Caco-2 (cell line): ENCODE measurements around the gene XBP1. TPM values are rescaled to one million over a fixed set of nuclear protein-coding genes. Genes with fewer than 3 reads are reported as not detected.

Source experiments
- BruUV-seq: library from RNA; stranded (reverse); fragments of 400-500 nt; replicated peaks from 2 replicates; lab custom pipeline; 2021; lab: Mats Ljungman, UMichigan
- CTCF ChIA-PET: fragments of 300-600 bp; sonication (Branson Sonifier 250); formaldehyde crosslinking; loops from one replicate; lab custom pipeline; 2022; ENCODE audit warnings: antibody characterized with exemption; lab: Charles Lee
- POLR2A ChIA-PET: fragments of 300-600 bp; sonication (Branson Sonifier 250); formaldehyde crosslinking; loops from one replicate; lab custom pipeline; 2022; ENCODE audit warnings: antibody characterized with exemption; lab: Charles Lee
- DNase-seq, 2 experiments: peaks; one replicate each; pipeline versions ENCODE4 v3.0.0 to v3.0.0-alpha.2; 2020 to 2022
- H3K27me3 ChIP-seq: replicated peaks from 2 replicates; pipeline ENCODE4 v1.6.0; 2011; ENCODE audit warnings: low read length; ENCODE audit not compliant: control insufficient read depth, insufficient read depth
- H3K36me3 ChIP-seq: 2 replicates; pipeline ENCODE4 v1.5.1; 2011; ENCODE audit warnings: low read length; ENCODE audit not compliant: control insufficient read depth, insufficient read depth
- H3K4me1 ChIP-seq: fragments of 250-450 bp; sonication (Bioruptor Pico); 2 replicates; pipeline ENCODE4 v1.5.1; 2020; ENCODE audit warnings: mild to moderate bottlenecking
- H3K4me3 ChIP-seq: 2 replicates; pipeline ENCODE4 v1.5.1; 2011; ENCODE audit warnings: low read depth, mild to moderate bottlenecking, control low read depth, low read length
- H3K9me3 ChIP-seq: fragments of 250-450 bp; sonication (Bioruptor Pico); 2 replicates; pipeline ENCODE4 v1.5.1; 2020; ENCODE audit warnings: mild to moderate bottlenecking, moderate library complexity
- H3K27ac Mint-ChIP-seq: one replicate; pipeline ENCODE4 v1.8.0; 2022; ENCODE audit warnings: mixed read lengths; ENCODE audit not compliant: unreplicated experiment
- H3K27me3 Mint-ChIP-seq: one replicate; pipeline ENCODE4 v1.8.0; 2022; ENCODE audit warnings: mixed read lengths; ENCODE audit not compliant: insufficient read depth, unreplicated experiment
- H3K36me3 Mint-ChIP-seq: one replicate; pipeline ENCODE4 v1.8.0; 2022; ENCODE audit warnings: mild to moderate bottlenecking, mixed read lengths; ENCODE audit not compliant: insufficient read depth, unreplicated experiment
- H3K4me1 Mint-ChIP-seq: one replicate; pipeline ENCODE4 v1.8.0; 2022; ENCODE audit warnings: low read depth, mixed read lengths; ENCODE audit not compliant: unreplicated experiment
- H3K4me3 Mint-ChIP-seq: one replicate; pipeline ENCODE4 v1.8.0; 2022; ENCODE audit warnings: mild to moderate bottlenecking, moderate library complexity, mixed read lengths; ENCODE audit not compliant: unreplicated experiment
- H3K9me3 Mint-ChIP-seq: one replicate; pipeline ENCODE4 v1.8.0; 2022; ENCODE audit warnings: mixed read lengths; ENCODE audit not compliant: unreplicated experiment
- CTCF ChIP-seq, 2 experiments: fragments of 200-600 bp in 1 of 2; IDR thresholded peaks; 1 replicate in 1 of 2; 2 replicates in 1 of 2; pipeline versions ENCODE4 v1.5.1 to v1.8.0; 2011 to 2022; ENCODE audit warnings: antibody characterized with exemption in 1 of 2, control low read depth in 1 of 2, inconsistent platforms in 1 of 2, low read depth in 1 of 2, low read length in 1 of 2, mild to moderate bottlenecking in 1 of 2, moderate library complexity in 1 of 2; ENCODE audit not compliant: insufficient read depth in 1 of 2, severe bottlenecking in 1 of 2, unreplicated experiment in 1 of 2
- intact Hi-C: fragments of 100-400 bp; cut with micrococcal nuclease; formaldehyde crosslinking; loops from one replicate; pipeline ENCODE4 v1.10.0; 2022; ENCODE audit not compliant: unreplicated experiment
- total RNA-seq: library from RNA; stranded (reverse); gene quantifications from 2 replicates; pipeline ENCODE4 v1.2.3, GENCODE V29; 2022

Gene XBP1
- total RNA-seq, 1 experiment from 2014 or later, result 215 TPM

DNA sequence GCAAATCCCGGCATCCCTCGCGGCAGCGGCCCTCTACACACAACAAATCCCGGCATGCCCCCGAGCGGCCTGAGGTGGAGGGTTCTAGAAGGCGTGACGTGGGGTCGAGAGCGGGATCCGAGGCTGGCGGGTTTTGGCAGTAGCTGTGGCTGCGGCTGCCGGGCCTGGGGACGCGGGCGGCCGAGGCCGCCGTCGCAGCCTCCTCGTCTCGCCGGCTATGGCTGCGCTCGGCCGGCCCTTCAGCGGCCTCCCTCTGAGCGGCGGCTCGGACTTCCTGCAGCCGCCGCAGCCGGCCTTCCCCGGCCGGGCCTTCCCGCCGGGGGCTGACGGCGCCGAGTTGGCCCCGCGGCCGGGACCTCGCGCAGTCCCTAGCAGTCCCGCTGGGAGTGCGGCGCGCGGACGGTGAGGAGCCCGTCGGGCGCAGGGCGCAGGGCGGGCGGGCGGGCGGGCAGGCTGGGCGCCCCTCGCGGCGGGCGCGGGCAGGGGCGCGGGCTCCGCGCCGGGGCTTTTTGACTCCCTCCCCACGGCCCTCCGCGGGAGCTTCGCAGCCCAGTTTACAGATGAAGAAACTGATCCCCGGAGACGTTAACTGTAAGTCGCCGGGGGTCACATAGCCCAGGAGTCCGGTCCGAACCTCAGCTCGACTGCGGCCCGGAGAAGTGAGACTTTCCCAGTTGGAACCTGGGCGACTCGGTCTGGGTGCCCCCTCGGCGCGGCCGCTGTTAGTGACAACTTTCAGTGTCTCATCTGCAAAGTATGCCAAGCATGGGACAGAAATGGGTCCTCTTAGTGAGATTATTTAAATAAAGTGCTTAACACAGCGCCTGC, 27.5 kb downstream of the XBP1 start, which contains the start of gene CCDC117:
Gene CCDC117, plus strand, starts transcription at position 63 of the 828 bp plus-strand sequence. Its CDS starts 155 bp downstream, at position 218.
- BruUV-seq, result no TSS peak
- ChIA-PET POLR2A (interaction anchor here (0.6 to 3.3 kb wide), 7 partner anchors 11 to 147 kb away, joined by 3 to 19 read pairs (median 6); partner anchors contain the start of genes CHEK2, HSCB and XBP1), CTCF (interaction anchor here (0.6 to 1.7 kb wide), 5 partner anchors 9 to 268 kb away, joined by 3 to 10 read pairs (median 4); partner anchors contain the start of gene CHEK2)
- Mint-ChIP-seq H3K9me3 (no peaks in the 10 kb centered on the region), H3K4me3 (peak within 1 kb of the TSS; percentile 78), H3K4me1 (peaks cover 7% of the 10 kb centered on the region), H3K27me3 (no peaks in the 10 kb centered on the region), H3K27ac (peak within 1 kb of the TSS; percentile 88), H3K36me3 (peaks cover 46% of the 10 kb centered on the region)
- intact Hi-C loops, result loop anchor here (1.0 kb wide), 2 partner anchors 11 to 32 kb away; partner anchors contain the start of gene CHEK2
- Histone ChIP-seq H3K36me3 (no peaks in the 10 kb centered on the region), H3K9me3 (0 out of 2 replicates have a peak, but pooled peaks cover 9% of the 10 kb centered on the region), H3K4me3 (peak within 1 kb of the TSS; percentile 48), H3K4me1 (no peaks in the 10 kb centered on the region), H3K27me3 (no peaks in the 10 kb centered on the region)
- peak; percentile 94 to 96 for DNase-seq
- peak in 1 of 2 experiments; percentile 2 for TF ChIP-seq CTCF (IDR thresholded peaks at IDR 0.05; ENCODE audit: insufficient read depth in 1 of 2, low read depth in 1 of 2, low read length in 1 of 2, severe bottlenecking in 1 of 2, unreplicated experiment in 1 of 2)

DNA sequence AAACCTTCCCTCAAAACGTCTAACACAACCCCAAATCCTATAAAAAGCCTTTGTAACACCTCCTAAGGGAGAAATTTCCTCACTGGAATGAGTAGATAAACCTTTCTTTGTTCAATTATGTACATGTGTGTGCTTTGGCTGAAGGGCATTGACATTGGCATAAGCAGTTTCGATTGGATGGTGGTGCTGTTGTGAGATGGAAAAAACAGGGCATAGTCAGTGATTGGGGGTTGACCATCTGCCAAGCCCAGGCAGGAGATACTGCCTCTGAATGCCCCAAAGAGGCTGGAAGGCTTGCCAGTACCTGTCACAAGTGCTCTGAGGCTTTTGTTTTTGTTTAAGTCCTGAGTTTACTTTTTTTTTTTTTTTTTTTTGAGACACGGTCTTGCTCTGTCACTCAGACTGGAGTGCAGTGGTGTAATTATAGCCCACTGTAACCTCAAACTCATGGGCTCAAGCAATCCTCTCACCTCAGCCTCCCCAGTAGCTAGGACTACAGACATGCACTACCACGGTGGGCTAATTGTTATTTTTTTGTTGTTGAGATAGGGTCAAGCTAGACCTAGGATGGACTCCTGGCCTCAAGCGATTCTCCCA, 29.1 kb downstream of the XBP1 start:
- H3K9me3 Mint-ChIP-seq, result no peaks in the 10 kb centered on the region
- no peaks in the 10 kb centered on the region for H3K4me1 ChIP-seq
- peaks cover 7% of the 10 kb centered on the region for H3K4me1 Mint-ChIP-seq

More for the DNA sequence above, 29.1 kb downstream of the XBP1 start:
- intact Hi-C loops, result no loop called here
- no peaks in the 10 kb centered on the region for H3K36me3 ChIP-seq
- Mint-ChIP-seq H3K27me3 (no peaks in the 10 kb centered on the region), H3K4me3 (no peak overlapping the region), H3K27ac (no peak overlapping the region), H3K36me3 (peaks cover 35% of the 10 kb centered on the region)
- H3K4me3 ChIP-seq, result no peak overlapping the region
- ChIA-PET CTCF (no interaction called here), POLR2A (no interaction called here)
- H3K27me3 ChIP-seq, result no peaks in the 10 kb centered on the region
- BruUV-seq, result no TSS peak
- no peak for TF ChIP-seq CTCF (IDR thresholded peaks at IDR 0.05; ENCODE audit: insufficient read depth in 1 of 2, low read depth in 1 of 2, low read length in 1 of 2, severe bottlenecking in 1 of 2, unreplicated experiment in 1 of 2)
- no peak for DNase-seq
- H3K9me3 ChIP-seq, result 0 out of 2 replicates have a peak, but pooled peaks cover 9% of the 10 kb centered on the region
